ENCODE results near the gene EPB41L5. TPM values are rescaled to one million over a fixed set of nuclear protein-coding genes. Genes with fewer than 3 reads are reported as not detected.
A peak's percentile ranks its signal among the peaks of the same experiment; 100 is the strongest.
"Not testable (repeated sequence)": the region's sequence is repeated elsewhere in the genome, so short reads cannot be mapped to it uniquely, and the experiment has no call there.

The EPB41L5 gene
- total RNA-seq, 1 experiment from 2014 or later: 83.0 TPM

- Mint-ChIP-seq H3K36me3 (ENCODE audit: insufficient read depth, unreplicated experiment) (peaks cover 68% of the 10 kb centered on the region), H3K4me3 (ENCODE audit: unreplicated experiment) (no peak overlapping the region)
- CTCF ChIA-PET: no interaction called here
These were observed 119.8 kb downstream of the EPB41L5 start for GRCh38 chr2:120132691-120133090.

GRCh38 chr2:120133572-120134244 is 120.8 kb downstream of the EPB41L5 start:
- Histone ChIP-seq H3K4me1 (no peaks in the 10 kb centered on the region), H3K4me3 (ENCODE audit: low read depth, low read length) (no peak overlapping the region), H3K9me3 (no peaks in the 10 kb centered on the region), H3K27me3 (replicated peaks; ENCODE audit: control insufficient read depth, insufficient read depth, low read length) (no peaks in the 10 kb centered on the region), H3K36me3 (ENCODE audit: control insufficient read depth, insufficient read depth, low read length) (peaks cover 9% of the 10 kb centered on the region; the same call in 1 of the 2 replicates)
- peak overlapping the region; percentile 27 for H3K27ac Mint-ChIP-seq (ENCODE audit: unreplicated experiment)
- no peak for DNase-seq
- H3K9me3 Mint-ChIP-seq (ENCODE audit: unreplicated experiment): peaks cover 13% of the 10 kb centered on the region
- no peak overlapping the region for H3K4me3 Mint-ChIP-seq (ENCODE audit: unreplicated experiment)
- H3K27me3 Mint-ChIP-seq (ENCODE audit: insufficient read depth, unreplicated experiment): no peaks in the 10 kb centered on the region
- H3K36me3 Mint-ChIP-seq (ENCODE audit: insufficient read depth, unreplicated experiment): peaks cover 68% of the 10 kb centered on the region
- ChIA-PET CTCF (no interaction called here), POLR2A (no interaction called here)
- BruUV-seq (replicated peaks): no TSS peak
- no peaks in the 10 kb centered on the region for H3K4me1 Mint-ChIP-seq (ENCODE audit: low read depth, unreplicated experiment)
- intact Hi-C loops (cut with micrococcal nuclease; ENCODE audit: unreplicated experiment): no loop called here
- no peak for TF ChIP-seq CTCF (IDR thresholded peaks at IDR 0.05; ENCODE audit: insufficient read depth in 1 of 2, low read depth in 1 of 2, low read length in 1 of 2, severe bottlenecking in 1 of 2, unreplicated experiment in 1 of 2)

More at GRCh38 chr2:120132691-120133090, 119.8 kb downstream of the EPB41L5 start:
- Mint-ChIP-seq H3K27ac (ENCODE audit: unreplicated experiment) (no peak overlapping the region), H3K27me3 (ENCODE audit: insufficient read depth, unreplicated experiment) (no peaks in the 10 kb centered on the region), H3K9me3 (ENCODE audit: unreplicated experiment) (peaks cover 13% of the 10 kb centered on the region), H3K4me1 (ENCODE audit: low read depth, unreplicated experiment) (no peaks in the 10 kb centered on the region)
- H3K4me3 ChIP-seq (ENCODE audit: low read depth, low read length): no peak overlapping the region
- no TSS peak for BruUV-seq (replicated peaks)
- peaks cover 9% of the 10 kb centered on the region; the same call in 1 of the 2 replicates for H3K36me3 ChIP-seq (ENCODE audit: control insufficient read depth, insufficient read depth, low read length)
- intact Hi-C loops (cut with micrococcal nuclease; ENCODE audit: unreplicated experiment): no loop called here
- H3K27me3 ChIP-seq (replicated peaks; ENCODE audit: control insufficient read depth, insufficient read depth, low read length): no peaks in the 10 kb centered on the region
- no peak for TF ChIP-seq CTCF (IDR thresholded peaks at IDR 0.05; ENCODE audit: insufficient read depth in 1 of 2, low read depth in 1 of 2, low read length in 1 of 2, severe bottlenecking in 1 of 2, unreplicated experiment in 1 of 2)
- DNase-seq: no peak
- H3K9me3 ChIP-seq: no peaks in the 10 kb centered on the region
- POLR2A ChIA-PET: no interaction called here
- H3K4me1 ChIP-seq: no peaks in the 10 kb centered on the region

- Mint-ChIP-seq H3K27ac (ENCODE audit: unreplicated experiment) (peak overlapping the region; percentile 27), H3K4me1 (ENCODE audit: low read depth, unreplicated experiment) (no peaks in the 10 kb centered on the region), H3K27me3 (ENCODE audit: insufficient read depth, unreplicated experiment) (no peaks in the 10 kb centered on the region), H3K9me3 (ENCODE audit: unreplicated experiment) (peaks cover 13% of the 10 kb centered on the region), H3K4me3 (ENCODE audit: unreplicated experiment) (no peak overlapping the region), H3K36me3 (ENCODE audit: insufficient read depth, unreplicated experiment) (peaks cover 68% of the 10 kb centered on the region)
- POLR2A ChIA-PET: no interaction called here
- intact Hi-C loops (cut with micrococcal nuclease; ENCODE audit: unreplicated experiment): no loop called here
- CTCF ChIA-PET: no interaction called here
- H3K4me1 ChIP-seq: no peaks in the 10 kb centered on the region
- no peaks in the 10 kb centered on the region for H3K9me3 ChIP-seq
- H3K27me3 ChIP-seq (replicated peaks; ENCODE audit: control insufficient read depth, insufficient read depth, low read length): no peaks in the 10 kb centered on the region
- no peak for TF ChIP-seq CTCF (IDR thresholded peaks at IDR 0.05; ENCODE audit: insufficient read depth in 1 of 2, low read depth in 1 of 2, low read length in 1 of 2, severe bottlenecking in 1 of 2, unreplicated experiment in 1 of 2)
- H3K4me3 ChIP-seq (ENCODE audit: low read depth, low read length): no peak overlapping the region
- BruUV-seq (replicated peaks): no TSS peak
- no peak for DNase-seq
- peaks cover 9% of the 10 kb centered on the region; the same call in 1 of the 2 replicates for H3K36me3 ChIP-seq (ENCODE audit: control insufficient read depth, insufficient read depth, low read length)
These were observed 121.4 kb downstream of the EPB41L5 start for GRCh38 chr2:120134263-120134662.

GRCh38 chr2:120135013-120135412 is 122.1 kb downstream of the EPB41L5 start:
- H3K4me3 ChIP-seq (ENCODE audit: low read depth, low read length); BruUV-seq (replicated peaks); H3K4me1 Mint-ChIP-seq (ENCODE audit: low read depth, unreplicated experiment); H3K4me1 ChIP-seq; DNase-seq; H3K27me3 ChIP-seq (replicated peaks; ENCODE audit: control insufficient read depth, insufficient read depth, low read length); H3K4me3 Mint-ChIP-seq (ENCODE audit: unreplicated experiment); H3K27ac Mint-ChIP-seq (ENCODE audit: unreplicated experiment); H3K36me3 ChIP-seq (ENCODE audit: control insufficient read depth, insufficient read depth, low read length); CTCF ChIA-PET; H3K9me3 ChIP-seq; H3K27me3 Mint-ChIP-seq (ENCODE audit: insufficient read depth, unreplicated experiment); POLR2A ChIA-PET; intact Hi-C loops (cut with micrococcal nuclease; ENCODE audit: unreplicated experiment): not testable (repeated sequence)
- Mint-ChIP-seq H3K36me3 (ENCODE audit: insufficient read depth, unreplicated experiment) (peaks cover 68% of the 10 kb centered on the region), H3K9me3 (ENCODE audit: unreplicated experiment) (peaks cover 13% of the 10 kb centered on the region)
